ENCODE measurements around the gene HELZ2. TPM values are rescaled to one million over a fixed set of nuclear protein-coding genes. Genes with fewer than 3 reads are reported as not detected.

HELZ2 gene
- polyA plus RNA-seq, 3 donors = 3.0 to 15.5 (median 3.3) TPM

GRCh38 chr20:63558804-63559484 lies 15.1 kb downstream of the HELZ2 start:
- peaks cover 3% of the 10 kb centered on the region for H3K4me1 Mint-ChIP-seq
- peak overlapping the region in 1 of 2 donors; percentile 30 for H3K4me3 Mint-ChIP-seq
- peaks cover 79% of the 10 kb centered on the region for H4K20me1 ChIP-seq (ENCODE audit: insufficient read depth, low read length)
- H3K9me3 Mint-ChIP-seq = peaks cover 0 to 15% (median 2%) of the 10 kb centered on the region in 7 donors
- H3K4me2 ChIP-seq (replicated peaks; ENCODE audit: extremely low read depth, low read length, poor library complexity, severe bottlenecking) = no peak overlapping the region
- no peak overlapping the region for H3K9ac ChIP-seq (ENCODE audit: insufficient read depth, low read length, poor library complexity, severe bottlenecking)
- peaks cover 2 to 52% of the 10 kb centered on the region in 2 donors for H3K27me3 ChIP-seq (ENCODE audit: control insufficient read depth in 2 of 2, insufficient read depth in 2 of 2, low read length in 2 of 2)
- peaks cover under 1 to 3% of the 10 kb centered on the region in 2 donors for H3K4me1 ChIP-seq (ENCODE audit: control insufficient read depth in 1 of 2, insufficient read depth in 2 of 2, low read length in 2 of 2)
- no peaks in the 10 kb centered on the region for H3K79me2 ChIP-seq (ENCODE audit: insufficient read depth, low read length)
- DNase-seq = no peak
- H3K36me3 ChIP-seq (replicated peaks in 1 of 2; ENCODE audit: control insufficient read depth in 1 of 2, insufficient read depth in 2 of 2, low read length in 2 of 2) = peaks cover 22 to 44% of the 10 kb centered on the region in 2 donors
- intact Hi-C loops (cut with micrococcal nuclease) = no loop called here
- H3K4me3 ChIP-seq (replicated peaks in 1 of 3; ENCODE audit: low read depth in 2 of 3, low read length in 3 of 3) = no peak overlapping the region
- H3K27ac Mint-ChIP-seq = no peak overlapping the region
- peaks cover 16 to 73% (median 53%) of the 10 kb centered on the region in 3 donors for H3K27me3 Mint-ChIP-seq (ENCODE audit: low read depth in 3 of 3)
- WGBS (ENCODE audit: insufficient coverage) = 100% methylated on average over 4 of the region's 14 CpGs
- no peak overlapping the region for H2AFZ ChIP-seq (ENCODE audit: insufficient read depth, low read depth, low read length, poor library complexity, severe bottlenecking)
- TF ChIP-seq CTCF (IDR thresholded peaks at IDR 0.05) = no peak
- H3K9me3 ChIP-seq (replicated peaks in 1 of 2; ENCODE audit: control insufficient read depth in 1 of 2, insufficient read depth in 1 of 2, low read length in 2 of 2) = no peaks in the 10 kb centered on the region
- peaks cover 26 to 50% of the 10 kb centered on the region in 2 donors for H3K36me3 Mint-ChIP-seq
- H3K27ac ChIP-seq (ENCODE audit: low read depth in 1 of 2, low read length in 2 of 2) = no peak overlapping the region

- DNase-seq = no peak
- H3K36me3 ChIP-seq (replicated peaks in 1 of 2; ENCODE audit: control insufficient read depth in 1 of 2, insufficient read depth in 2 of 2, low read length in 2 of 2) = peaks cover 22 to 29% of the 10 kb centered on the region in 2 donors
- no peak overlapping the region for H2AFZ ChIP-seq (ENCODE audit: insufficient read depth, low read depth, low read length, poor library complexity, severe bottlenecking)
- peaks cover 15 to 18% of the 10 kb centered on the region in 2 donors for H3K4me1 ChIP-seq (ENCODE audit: control insufficient read depth in 1 of 2, insufficient read depth in 2 of 2, low read length in 2 of 2)
- no peak overlapping the region for H3K4me3 Mint-ChIP-seq
- peaks cover 0 to 7% of the 10 kb centered on the region in 2 donors for H3K9me3 ChIP-seq (replicated peaks in 1 of 2; ENCODE audit: control insufficient read depth in 1 of 2, insufficient read depth in 1 of 2, low read length in 2 of 2)
- H3K27me3 ChIP-seq (ENCODE audit: control insufficient read depth in 2 of 2, insufficient read depth in 2 of 2, low read length in 2 of 2) = peaks cover 2 to 63% of the 10 kb centered on the region in 2 donors
- H3K27ac Mint-ChIP-seq = peak overlapping the region in 1 of 7 donors; percentile 30
- peaks cover 68% of the 10 kb centered on the region for H4K20me1 ChIP-seq (ENCODE audit: insufficient read depth, low read length)
- H3K27me3 Mint-ChIP-seq (ENCODE audit: low read depth in 3 of 3) = peaks cover 22 to 75% (median 53%) of the 10 kb centered on the region in 3 donors
- peaks cover 10% of the 10 kb centered on the region for H3K4me1 Mint-ChIP-seq
- no peak for TF ChIP-seq CTCF (IDR thresholded peaks at IDR 0.05)
- peaks cover 23 to 39% of the 10 kb centered on the region in 2 donors for H3K36me3 Mint-ChIP-seq
- no peak overlapping the region for H3K27ac ChIP-seq (ENCODE audit: low read depth in 1 of 2, low read length in 2 of 2)
- no peaks in the 10 kb centered on the region for H3K79me2 ChIP-seq (ENCODE audit: insufficient read depth, low read length)
- no peak overlapping the region for H3K4me2 ChIP-seq (replicated peaks; ENCODE audit: extremely low read depth, low read length, poor library complexity, severe bottlenecking)
- intact Hi-C loops (cut with micrococcal nuclease) = no loop called here
- H3K9ac ChIP-seq (ENCODE audit: insufficient read depth, low read length, poor library complexity, severe bottlenecking) = no peak overlapping the region
- no peak overlapping the region for H3K4me3 ChIP-seq (replicated peaks in 1 of 3; ENCODE audit: low read depth in 2 of 3, low read length in 3 of 3)
- H3K9me3 Mint-ChIP-seq = peaks cover 4 to 19% (median 6%) of the 10 kb centered on the region in 7 donors
- WGBS (ENCODE audit: insufficient coverage) = 98% methylated on average over 16 of the region's 19 CpGs
Observed at GRCh38 chr20:63557481-63557891, 16.6 kb downstream of the HELZ2 start.

All from CD14-positive monocyte (primary cell).